Measurements from ENCODE around the gene WBP2NL.

DNA sequence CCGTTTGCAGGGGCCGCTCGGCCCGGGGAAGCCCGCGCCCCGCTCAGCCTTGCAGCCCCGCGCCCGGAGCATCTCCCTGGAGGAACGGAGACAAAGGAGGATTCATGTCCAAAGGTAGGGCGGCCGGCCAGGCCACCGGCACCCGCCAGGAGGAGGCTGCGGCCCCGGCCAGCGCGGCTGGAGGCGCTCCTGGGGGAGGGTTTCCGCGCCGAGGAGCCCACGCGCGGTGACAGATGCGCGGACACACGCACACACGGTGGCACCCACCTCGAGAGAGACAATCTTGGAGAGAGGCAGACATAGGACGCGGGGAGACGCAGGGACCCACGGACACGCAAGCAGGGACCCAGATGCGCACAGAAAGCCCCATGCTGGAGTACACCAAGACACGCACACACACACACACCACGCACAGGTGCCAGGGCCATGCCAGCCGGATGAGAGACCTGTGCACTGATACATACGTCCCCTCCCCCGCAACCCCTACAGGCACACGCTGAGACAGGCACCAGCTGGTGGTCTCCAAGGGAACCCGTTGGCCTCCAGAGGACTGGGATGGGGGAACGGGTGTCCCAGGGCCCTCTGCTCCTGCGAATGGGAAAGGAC, 21.5 kb upstream of the WBP2NL start:
- TF ChIP-seq POLR2A (IDR thresholded peaks at IDR 0.05; ENCODE audit: control extremely low read depth in 1 of 2, low read depth in 2 of 2, low read length in 2 of 2) (no peak), TEAD4 (IDR thresholded peaks at IDR 0.05; ENCODE audit: low read depth, low read length) (no peak), ZNF274 (IDR thresholded peaks at IDR 0.05; ENCODE audit: borderline replicate concordance, extremely low read depth, low read length) (no peak), SP4 (IDR thresholded peaks at IDR 0.05; ENCODE audit: low read length) (no peak)

Measured in H1 (cell line).